Lower lobe of right lung (tissue), 2 donors: ENCODE data around the gene NPAS2. TPM values are rescaled to one million over a fixed set of nuclear protein-coding genes. Genes with fewer than 3 reads are reported as not detected.
A peak's percentile ranks its signal among the peaks of the same experiment; 100 is the strongest.

Experiments used
- ATAC-seq, 2 donors: fragments of 200-7000 bp; cut with Tn5 transposase; one replicate each; pipeline ENCODE4 v1.9.1; 2020 to 2022; ENCODE audit warnings: mild to moderate bottlenecking in 2 of 2, moderate library complexity in 2 of 2
- DNase-seq: peaks from one replicate; pipeline ENCODE4 v3.0.0-alpha.2; 2020
- H3K27ac ChIP-seq: fragments of 200-600 bp; one replicate; pipeline ENCODE4 v1.8.0; 2022
- H3K27me3 ChIP-seq: fragments of 200-600 bp; one replicate; pipeline ENCODE4 v1.8.0; 2022; ENCODE audit warnings: low read depth
- H3K36me3 ChIP-seq: fragments of 200-600 bp; one replicate; pipeline ENCODE4 v1.8.0; 2022; ENCODE audit warnings: mild to moderate bottlenecking
- H3K4me1 ChIP-seq: fragments of 200-600 bp; one replicate; pipeline ENCODE4 v1.8.0; 2022
- H3K4me3 ChIP-seq: fragments of 200-600 bp; one replicate; pipeline ENCODE4 v1.8.0; 2022; ENCODE audit warnings: mild to moderate bottlenecking
- H3K9me3 ChIP-seq: fragments of 200-600 bp; one replicate; pipeline ENCODE4 v1.8.0; 2022
- CTCF ChIP-seq: fragments of 200-600 bp; IDR thresholded peaks from one replicate; pipeline ENCODE4 v1.8.0; 2022; ENCODE audit warnings: antibody characterized with exemption, mild to moderate bottlenecking
- intact Hi-C: fragments of 100-400 bp; cut with DNase I; formaldehyde crosslinking; loops from one replicate; pipeline ENCODE4 v1.11.0; 2022
- total RNA-seq: library from RNA; stranded (reverse); fragmentation: NEBNext Ultra II Directional; extraction: Animal tissue kit (Norgen Biotek cat#: 25700); gene quantifications from one replicate; pipeline ENCODE4 v1.2.1, GENCODE V29; 2021
- donor health status: DM: no; HTN: yes; CAD: no; lungs with severe emphysema.

The NPAS2 gene
- total RNA-seq, 1 donor from 2014 or later, result 10.1 TPM

GRCh38 chr2:100834221-100834620 is 14.3 kb downstream of the NPAS2 start:
- ATAC-seq, result peak in 1 of 2 donors; percentile 47
- TF ChIP-seq CTCF, result no peak
- H3K27ac ChIP-seq, result no peak overlapping the region

DNA sequence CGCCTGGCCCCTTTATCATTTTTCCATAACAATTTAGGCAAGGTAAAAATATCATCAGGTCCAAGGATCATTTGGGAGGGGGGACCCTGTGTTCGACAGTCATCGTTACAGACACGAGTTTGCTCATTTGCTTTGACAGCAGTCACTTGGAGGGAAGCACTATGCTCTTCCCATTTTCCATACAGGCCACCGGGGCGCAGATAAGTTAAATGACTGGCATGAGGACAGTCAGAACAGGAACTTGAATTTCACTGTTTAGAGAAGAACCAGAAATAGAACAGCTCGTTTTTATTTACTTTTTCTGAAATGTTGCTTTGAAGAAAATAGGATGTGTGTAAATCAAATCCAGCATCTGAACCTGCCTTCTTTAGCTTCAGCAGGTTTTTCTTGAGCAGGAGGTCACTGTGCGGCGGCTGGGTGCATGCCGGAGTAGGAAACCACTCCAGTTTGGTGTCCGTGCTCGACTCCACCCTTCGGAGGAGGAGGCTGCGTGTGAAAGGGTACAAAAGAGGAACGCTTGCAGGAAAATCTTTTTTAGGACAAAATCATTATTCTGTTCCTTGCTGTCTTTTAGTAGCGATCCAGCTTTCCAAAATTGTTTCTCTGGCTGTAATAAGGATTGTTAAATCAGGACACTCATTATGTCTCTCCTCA is 15.2 kb downstream of the NPAS2 start:
- H3K9me3 ChIP-seq, result no peaks in the 10 kb centered on the region
- intact Hi-C loops, result no loop called here
- H3K36me3 ChIP-seq, result no peaks in the 10 kb centered on the region
- no peak for TF ChIP-seq CTCF
- no peak overlapping the region for H3K4me3 ChIP-seq
- ATAC-seq (no peak), DNase-seq (no peak)
- H3K27me3 ChIP-seq, result no peaks in the 10 kb centered on the region
- H3K4me1 ChIP-seq, result peaks cover 13% of the 10 kb centered on the region
- no peak overlapping the region for H3K27ac ChIP-seq

More at GRCh38 chr2:100834221-100834620, 14.3 kb downstream of the NPAS2 start:
- no peak overlapping the region for H3K4me3 ChIP-seq
- no peaks in the 10 kb centered on the region for H3K36me3 ChIP-seq
- intact Hi-C loops, result no loop called here
- no peak for DNase-seq
- no peaks in the 10 kb centered on the region for H3K27me3 ChIP-seq
- H3K9me3 ChIP-seq, result no peaks in the 10 kb centered on the region
- peaks cover 13% of the 10 kb centered on the region for H3K4me1 ChIP-seq

DNA sequence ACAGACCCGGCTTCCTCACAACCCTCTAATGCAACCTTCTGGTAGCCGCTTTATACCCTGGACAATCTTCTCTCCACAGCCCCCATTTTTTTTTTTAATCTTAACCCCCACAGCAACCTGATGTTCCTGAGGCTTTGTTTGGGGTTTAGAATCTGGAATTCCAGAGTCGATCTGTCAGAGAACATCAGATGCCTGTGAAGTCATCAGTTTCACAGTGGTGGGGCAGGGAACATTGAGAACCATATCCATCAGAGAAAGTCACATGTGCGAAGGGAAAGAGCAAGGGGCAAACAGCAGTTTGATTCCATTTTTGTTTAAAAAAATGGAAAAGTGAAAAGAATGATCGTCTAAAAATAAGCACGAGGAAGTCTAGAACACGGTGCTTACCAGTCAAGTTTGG is 20.6 kb downstream of the NPAS2 start:
- H3K9me3 ChIP-seq, result no peaks in the 10 kb centered on the region
- no peaks in the 10 kb centered on the region for H3K27me3 ChIP-seq
- intact Hi-C loops, result no loop called here
- H3K4me1 ChIP-seq, result no peaks in the 10 kb centered on the region
- H3K4me3 ChIP-seq, result no peak overlapping the region
- no peak for DNase-seq
- no peak for TF ChIP-seq CTCF
- no peaks in the 10 kb centered on the region for H3K36me3 ChIP-seq
- no peak for ATAC-seq
- no peak overlapping the region for H3K27ac ChIP-seq

- no peak overlapping the region for H3K27ac ChIP-seq
- H3K9me3 ChIP-seq, result no peaks in the 10 kb centered on the region
- ATAC-seq (no peak), DNase-seq (no peak)
- no peak for TF ChIP-seq CTCF
- H3K4me3 ChIP-seq, result no peak overlapping the region
- H3K4me1 ChIP-seq, result no peaks in the 10 kb centered on the region
- H3K27me3 ChIP-seq, result no peaks in the 10 kb centered on the region
- intact Hi-C loops, result no loop called here
- H3K36me3 ChIP-seq, result no peaks in the 10 kb centered on the region
Observed at GRCh38 chr2:100842241-100842922, 22.4 kb downstream of the NPAS2 start.

DNA sequence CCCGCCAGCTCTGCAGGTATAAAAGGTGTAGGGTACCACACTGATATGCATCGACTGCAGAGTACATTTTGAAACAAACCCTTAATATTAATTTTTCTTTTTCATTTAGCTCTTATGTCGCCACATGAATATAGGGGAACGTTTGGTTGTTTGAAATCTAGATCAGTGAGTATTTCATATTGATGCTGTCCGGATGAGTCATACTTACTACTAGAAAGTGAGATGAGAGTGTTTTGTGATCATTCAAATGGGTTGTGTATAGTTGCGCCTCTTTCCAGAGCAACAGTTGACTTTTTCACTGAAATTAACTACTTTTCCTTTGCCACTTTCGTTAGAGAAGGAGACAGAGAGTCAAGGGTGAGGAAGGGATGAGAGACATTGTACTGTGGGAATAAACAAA is 24.6 kb downstream of the NPAS2 start:
- no peak overlapping the region for H3K4me3 ChIP-seq
- H3K4me1 ChIP-seq, result no peaks in the 10 kb centered on the region
- H3K36me3 ChIP-seq, result no peaks in the 10 kb centered on the region
- TF ChIP-seq CTCF, result no peak
- H3K27me3 ChIP-seq, result no peaks in the 10 kb centered on the region
- DNase-seq, result no peak
- no peaks in the 10 kb centered on the region for H3K9me3 ChIP-seq
- intact Hi-C loops, result no loop called here
- no peak for ATAC-seq
- H3K27ac ChIP-seq, result no peak overlapping the region
